Endodermal cell (in vitro differentiated cells): Measurements from ENCODE around the gene WDHD1. TPM values are rescaled to one million over a fixed set of nuclear protein-coding genes. Genes with fewer than 3 reads are reported as not detected.

Source experiments
- DNase-seq: peaks from one replicate; pipeline ENCODE4 v3.0.0-alpha.2; 2017
- H3K27ac ChIP-seq: 2 replicates; pipeline ENCODE4 v1.5.1; 2013; ENCODE audit warnings: mild to moderate bottlenecking, low read depth, low read length, moderate library complexity
- H3K27me3 ChIP-seq: 2 replicates; pipeline ENCODE4 v1.6.1; 2013; ENCODE audit warnings: mild to moderate bottlenecking, low read length, moderate library complexity; ENCODE audit not compliant: insufficient read depth, control insufficient read depth, poor library complexity, severe bottlenecking
- H3K36me3 ChIP-seq: 2 replicates; pipeline ENCODE4 v1.7.0; 2013; ENCODE audit warnings: mild to moderate bottlenecking, low read length, moderate library complexity; ENCODE audit not compliant: control insufficient read depth, insufficient read depth
- H3K4me1 ChIP-seq: one replicate; pipeline ENCODE4 v1.7.0; 2013; ENCODE audit warnings: low read length; ENCODE audit not compliant: control insufficient read depth, insufficient read depth
- H3K4me3 ChIP-seq: 2 replicates; pipeline ENCODE4 v1.5.1; 2013; ENCODE audit warnings: mild to moderate bottlenecking, low read length, moderate library complexity
- H3K9ac ChIP-seq: 2 replicates; pipeline ENCODE4 v1.6.1; 2013; ENCODE audit warnings: mild to moderate bottlenecking, low read length, moderate library complexity; ENCODE audit not compliant: poor library complexity, severe bottlenecking; ENCODE audit errors: extremely low read depth
- H3K9me3 ChIP-seq: 2 replicates; pipeline ENCODE4 v1.6.1; 2013; ENCODE audit warnings: mild to moderate bottlenecking, low read length, moderate library complexity; ENCODE audit not compliant: control insufficient read depth
- H3K27ac Mint-ChIP-seq: 2 replicates; pipeline ENCODE4 v1.8.0; 2020; ENCODE audit warnings: mixed read lengths
- H3K27me3 Mint-ChIP-seq: 2 replicates; pipeline ENCODE4 v1.8.0; 2021; ENCODE audit warnings: mild to moderate bottlenecking, mixed read lengths; ENCODE audit not compliant: insufficient read depth
- H3K36me3 Mint-ChIP-seq: 2 replicates; pipeline ENCODE4 v1.8.0; 2020; ENCODE audit warnings: low read depth, mixed read lengths
- H3K4me1 Mint-ChIP-seq: 2 replicates; pipeline ENCODE4 v1.8.0; 2020; ENCODE audit warnings: mixed read lengths
- H3K4me3 Mint-ChIP-seq: 2 replicates; pipeline ENCODE4 v1.8.0; 2020; ENCODE audit warnings: mild to moderate bottlenecking, moderate library complexity, mixed read lengths
- H3K9me3 Mint-ChIP-seq: 2 replicates; pipeline ENCODE4 v1.8.0; 2020; ENCODE audit warnings: mild to moderate bottlenecking, mixed read lengths
- CTCF ChIP-seq: fragments of 200-600 bp; sonication (generic); conservative IDR thresholded peaks from 2 replicates; pipeline ENCODE4 v1.5.0; 2021; ENCODE audit warnings: antibody characterized with exemption, mild to moderate bottlenecking
- WGBS, 2 experiments: methylation state at CpG; one replicate each; pipeline versions ENCODE4 v1.1.5 to v1.1.7; 2013; ENCODE audit warnings: missing lambda C conversion rate in 2 of 2, mixed read lengths in 1 of 2; ENCODE audit not compliant: insufficient coverage in 1 of 2, insufficient read length in 1 of 2; 5-methylcytosine and 5-hydroxymethylcytosine counted together
- long read RNA-seq, 4 experiments: library from polyadenylated mRNA in 2 of 4; library from RNA in 1 of 4; library from capped mRNA in 1 of 4; stranded (forward) in 3 of 4; unstranded in 1 of 4; transcript quantifications; one replicate each; pipeline ENCODE4 v2.0.0, GENCODE V29; 2020 to 2021; ENCODE audit warnings: inconsistent platforms in 1 of 4
- polyA plus RNA-seq, 2 experiments: library from polyadenylated mRNA; stranded (reverse); fragments of 50-300 nt; gene quantifications; one replicate each; pipeline ENCODE4 v1.2.3, GENCODE V29; 2013
- total RNA-seq, 2 donors: library from RNA; stranded (reverse); fragmentation: NEBNext Ultra II Directional in 1 of 2; extraction: Animal tissue kit (Norgen Biotek cat#: 25700) in 1 of 2; gene quantifications; 2 replicates in 1 of 2; 3 replicates in 1 of 2; pipeline ENCODE4 v1.2.1, GENCODE V29; 2021

The WDHD1 gene
- total RNA-seq: 10 to 100 TPM; 63.4 to 99.3 TPM
- 34.0 TPM for polyA plus RNA-seq (2013, experiment 1 of 2)
- 31.7 TPM for polyA plus RNA-seq (2013, experiment 2 of 2)
- long read RNA-seq, experiment 1, full-length matches to known transcripts: 7 of 44 reads
- long read RNA-seq, experiment 1, partial matches to known transcripts: 16 of 44 reads
- long read RNA-seq, experiment 1, other reads (novel, unspliced or antisense): 21 of 44 reads
- long read RNA-seq, experiment 2, full-length matches to known transcripts: 78 of 116 reads
- long read RNA-seq, experiment 2, partial matches to known transcripts: 17 of 116 reads
- long read RNA-seq, experiment 2, other reads (novel, unspliced or antisense): 21 of 116 reads
- long read RNA-seq, experiment 3, full-length matches to known transcripts: 90 of 293 reads
- long read RNA-seq, experiment 3, partial matches to known transcripts: 168 of 293 reads
- long read RNA-seq, experiment 3, other reads (novel, unspliced or antisense): 35 of 293 reads
- long read RNA-seq, experiment 4, full-length matches to known transcripts: 3 of 72 reads
- long read RNA-seq, experiment 4, partial matches to known transcripts: 62 of 72 reads
- long read RNA-seq, experiment 4, other reads (novel, unspliced or antisense): 7 of 72 reads

- peak; percentile 12 for TF ChIP-seq CTCF
- peaks cover 21% of the 10 kb centered on the region for H3K36me3 Mint-ChIP-seq
- no peaks in the 10 kb centered on the region for H3K9me3 Mint-ChIP-seq
- Histone ChIP-seq H3K4me1 (peaks cover 3% of the 10 kb centered on the region), H3K9ac (peak within 1 kb of the TSS; percentile 89), H3K27ac (peak within 1 kb of the TSS; percentile 90), H3K36me3 (peaks cover 13% of the 10 kb centered on the region), H3K27me3 (no peaks in the 10 kb centered on the region), H3K4me3 (peak within 1 kb of the TSS; percentile 92), H3K9me3 (no peaks in the 10 kb centered on the region)
- H3K4me3 Mint-ChIP-seq: peak within 1 kb of the TSS; percentile 90
- peak within 1 kb of the TSS; percentile 89 for H3K27ac Mint-ChIP-seq
- H3K4me1 Mint-ChIP-seq: peaks cover 62% of the 10 kb centered on the region
- WGBS, 2 experiments: 0% methylated on average over 10 to 56 of the region's 56 CpGs
- no peaks in the 10 kb centered on the region for H3K27me3 Mint-ChIP-seq
- peak; percentile 98 for DNase-seq
These were observed at the start of gene WDHD1, which contains the start of gene SOCS4 for GRCh38 chr14:55026793-55027561. WDHD1 (minus strand) TSS chr14:55027099; CDS start chr14:55026787, 312 bp downstream. SOCS4 (plus strand) TSS chr14:55027236; CDS start chr14:55043042, 15,806 bp downstream.

GRCh38 chr14:55075628-55076175 is 48.8 kb upstream of the WDHD1 start:
- Histone ChIP-seq H3K4me3 (no peak overlapping the region), H3K9me3 (no peaks in the 10 kb centered on the region), H3K27me3 (no peaks in the 10 kb centered on the region), H3K4me1 (peaks cover 6% of the 10 kb centered on the region), H3K36me3 (no peaks in the 10 kb centered on the region), H3K9ac (no peak overlapping the region), H3K27ac (no peak overlapping the region)
- peaks cover 15% of the 10 kb centered on the region for H3K4me1 Mint-ChIP-seq
- no peaks in the 10 kb centered on the region for H3K9me3 Mint-ChIP-seq
- no peak overlapping the region for H3K27ac Mint-ChIP-seq
- DNase-seq: no peak
- H3K27me3 Mint-ChIP-seq: no peaks in the 10 kb centered on the region
- 86 to 96% methylated on average over 3 of the region's 3 CpGs for WGBS, 2 experiments
- TF ChIP-seq CTCF: no peak
- no peak overlapping the region for H3K4me3 Mint-ChIP-seq
- H3K36me3 Mint-ChIP-seq: no peaks in the 10 kb centered on the region

- H3K27me3 Mint-ChIP-seq: no peaks in the 10 kb centered on the region
- H3K27ac Mint-ChIP-seq: no peak overlapping the region
- 53 to 67% methylated on average over 5 of the region's 5 CpGs for WGBS, 2 experiments
These were observed 47.8 kb upstream of the WDHD1 start for GRCh38 chr14:55074662-55075061.

More at GRCh38 chr14:55074662-55075061, 47.8 kb upstream of the WDHD1 start:
- Histone ChIP-seq H3K9me3 (no peaks in the 10 kb centered on the region), H3K27ac (no peak overlapping the region), H3K4me3 (no peak overlapping the region), H3K9ac (no peak overlapping the region), H3K4me1 (peaks cover 6% of the 10 kb centered on the region), H3K27me3 (no peaks in the 10 kb centered on the region), H3K36me3 (peaks cover 3% of the 10 kb centered on the region)
- DNase-seq: no peak
- no peaks in the 10 kb centered on the region for H3K36me3 Mint-ChIP-seq
- no peak overlapping the region for H3K4me3 Mint-ChIP-seq
- H3K9me3 Mint-ChIP-seq: no peaks in the 10 kb centered on the region
- peaks cover 15% of the 10 kb centered on the region for H3K4me1 Mint-ChIP-seq
- no peak for TF ChIP-seq CTCF
